Activated B cell treated with CpG ODN at 0.5 μM for 24 hours (primary cell): ENCODE data around the gene ZNF532. TPM values are rescaled to one million over a fixed set of nuclear protein-coding genes. Genes with fewer than 3 reads are reported as not detected.

Experiments
- ATAC-seq: fragments of 200-7000 bp; cut with Tn5 transposase; one replicate; pipeline ENCODE4 v1.10.0; 2021; ENCODE audit warnings: low read depth, mild to moderate bottlenecking, moderate library complexity
- CTCF ChIA-PET: fragments of 350-600 bp; sonication (Branson Sonifier 250); formaldehyde crosslinking; loops from one replicate; lab custom pipeline; 2021; ENCODE audit warnings: antibody characterized with exemption; lab: Charles Lee
- POLR2A ChIA-PET: fragments of 350-600 bp; sonication (Branson Sonifier 250); formaldehyde crosslinking; loops from one replicate; lab custom pipeline; 2021; ENCODE audit warnings: antibody characterized with exemption; lab: Charles Lee
- DNase-seq: peaks from one replicate; pipeline ENCODE4 v3.0.0; 2022
- H3K27ac Mint-ChIP-seq: one replicate; pipeline ENCODE4 v1.8.0; 2020; ENCODE audit warnings: mixed read lengths
- H3K27me3 Mint-ChIP-seq: one replicate; pipeline ENCODE4 v1.8.0; 2021; ENCODE audit warnings: mixed read lengths
- H3K36me3 Mint-ChIP-seq: one replicate; pipeline ENCODE4 v1.8.0; 2021; ENCODE audit warnings: low read depth, mixed read lengths
- H3K4me1 Mint-ChIP-seq: one replicate; pipeline ENCODE4 v1.8.0; 2021; ENCODE audit warnings: mixed read lengths
- H3K4me3 Mint-ChIP-seq: one replicate; pipeline ENCODE4 v1.8.0; 2020; ENCODE audit warnings: mild to moderate bottlenecking, mixed read lengths
- H3K9me3 Mint-ChIP-seq: one replicate; pipeline ENCODE4 v1.8.0; 2020; ENCODE audit warnings: mixed read lengths
- intact Hi-C: fragments of 100-400 bp; cut with micrococcal nuclease; formaldehyde crosslinking; loops from one replicate; pipeline ENCODE4 v1.15.1; 2024
- total RNA-seq: library from RNA; stranded (reverse); gene quantifications from 2 replicates; pipeline ENCODE4 v1.2.3, GENCODE V29; 2022
- TF ChIP-seq, protein P1 (sequence below): fragments of 200-600 bp; IDR thresholded peaks from one replicate; pipeline ENCODE4 v1.8.0; 2022; ENCODE audit warnings: antibody characterized with exemption, mild to moderate bottlenecking

The ZNF532 gene
- total RNA-seq, 1 donor from 2014 or later, result 106 TPM

DNA sequence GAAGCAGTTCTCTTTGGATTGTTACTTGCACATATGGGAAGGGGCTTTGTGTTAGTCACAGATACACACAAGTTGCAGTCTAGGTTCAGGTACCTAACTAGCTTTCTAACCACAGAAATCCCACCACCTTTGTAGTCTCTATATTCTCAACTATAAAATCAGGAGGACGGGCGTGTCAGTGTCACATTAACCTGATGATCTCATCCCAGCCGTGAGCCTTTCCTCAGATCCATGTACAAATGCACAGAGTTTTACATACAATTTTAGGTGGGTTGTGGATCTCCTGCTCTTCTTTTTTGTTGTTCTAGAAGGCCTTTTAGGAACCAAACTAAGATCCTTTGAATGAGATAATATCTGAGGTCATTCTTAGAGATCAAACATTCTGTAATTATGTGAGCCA, 94.0 kb downstream of the ZNF532 start:
- Mint-ChIP-seq H3K36me3 (peaks cover 50% of the 10 kb centered on the region), H3K4me1 (peaks cover 32% of the 10 kb centered on the region), H3K9me3 (no peaks in the 10 kb centered on the region), H3K4me3 (no peak overlapping the region), H3K27me3 (no peaks in the 10 kb centered on the region), H3K27ac (no peak overlapping the region)
- DNase-seq (no peak), ATAC-seq (no peak)
- POLR2A ChIA-PET, result no interaction called here
- intact Hi-C loops, result no loop called here
- TF ChIP-seq, protein P1, sequence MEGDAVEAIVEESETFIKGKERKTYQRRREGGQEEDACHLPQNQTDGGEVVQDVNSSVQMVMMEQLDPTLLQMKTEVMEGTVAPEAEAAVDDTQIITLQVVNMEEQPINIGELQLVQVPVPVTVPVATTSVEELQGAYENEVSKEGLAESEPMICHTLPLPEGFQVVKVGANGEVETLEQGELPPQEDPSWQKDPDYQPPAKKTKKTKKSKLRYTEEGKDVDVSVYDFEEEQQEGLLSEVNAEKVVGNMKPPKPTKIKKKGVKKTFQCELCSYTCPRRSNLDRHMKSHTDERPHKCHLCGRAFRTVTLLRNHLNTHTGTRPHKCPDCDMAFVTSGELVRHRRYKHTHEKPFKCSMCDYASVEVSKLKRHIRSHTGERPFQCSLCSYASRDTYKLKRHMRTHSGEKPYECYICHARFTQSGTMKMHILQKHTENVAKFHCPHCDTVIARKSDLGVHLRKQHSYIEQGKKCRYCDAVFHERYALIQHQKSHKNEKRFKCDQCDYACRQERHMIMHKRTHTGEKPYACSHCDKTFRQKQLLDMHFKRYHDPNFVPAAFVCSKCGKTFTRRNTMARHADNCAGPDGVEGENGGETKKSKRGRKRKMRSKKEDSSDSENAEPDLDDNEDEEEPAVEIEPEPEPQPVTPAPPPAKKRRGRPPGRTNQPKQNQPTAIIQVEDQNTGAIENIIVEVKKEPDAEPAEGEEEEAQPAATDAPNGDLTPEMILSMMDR, result no peak
- CTCF ChIA-PET, result no interaction called here

DNA sequence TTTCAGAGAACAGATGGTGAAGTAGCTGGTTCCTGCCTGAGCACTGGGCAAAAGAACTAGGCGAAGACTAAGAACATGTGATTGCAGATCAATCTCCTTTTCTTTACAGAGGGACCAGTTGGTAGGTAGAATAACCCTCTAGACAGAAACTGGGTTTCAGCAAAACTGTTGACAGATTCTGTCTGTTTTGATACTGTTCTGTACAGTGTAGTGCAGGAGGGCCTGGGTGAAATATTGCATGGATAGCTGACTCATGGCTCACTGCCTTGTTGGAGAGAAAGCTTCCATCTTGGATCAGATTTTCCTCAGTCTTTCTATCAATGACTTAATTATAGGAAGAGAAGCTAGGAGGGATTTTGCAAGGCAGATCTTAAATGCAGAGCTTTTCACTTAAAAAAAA, 95.8 kb downstream of the ZNF532 start:
- Mint-ChIP-seq H3K4me3 (no peak overlapping the region), H3K4me1 (peaks cover 47% of the 10 kb centered on the region), H3K9me3 (no peaks in the 10 kb centered on the region), H3K36me3 (peaks cover 48% of the 10 kb centered on the region), H3K27ac (peak overlapping the region; percentile 81), H3K27me3 (no peaks in the 10 kb centered on the region)
- ChIA-PET POLR2A (interaction anchor here (0.6 to 1.4 kb wide), 4 partner anchors 14 to 738 kb away, joined by 4 to 8 read pairs (median 4); no protein-coding TSS in a partner anchor), CTCF (interaction anchor here (1.1 kb wide), 1 partner anchor 177 kb away, joined by 3 read pairs; no protein-coding TSS in a partner anchor)
- ATAC-seq, result no peak
- no peak for DNase-seq
- TF ChIP-seq, protein P1, result no peak
- intact Hi-C loops, result loop anchor here (10.0 kb wide), 1 partner anchor 286 kb away; the partner anchor contains the start of gene MALT1

DNA sequence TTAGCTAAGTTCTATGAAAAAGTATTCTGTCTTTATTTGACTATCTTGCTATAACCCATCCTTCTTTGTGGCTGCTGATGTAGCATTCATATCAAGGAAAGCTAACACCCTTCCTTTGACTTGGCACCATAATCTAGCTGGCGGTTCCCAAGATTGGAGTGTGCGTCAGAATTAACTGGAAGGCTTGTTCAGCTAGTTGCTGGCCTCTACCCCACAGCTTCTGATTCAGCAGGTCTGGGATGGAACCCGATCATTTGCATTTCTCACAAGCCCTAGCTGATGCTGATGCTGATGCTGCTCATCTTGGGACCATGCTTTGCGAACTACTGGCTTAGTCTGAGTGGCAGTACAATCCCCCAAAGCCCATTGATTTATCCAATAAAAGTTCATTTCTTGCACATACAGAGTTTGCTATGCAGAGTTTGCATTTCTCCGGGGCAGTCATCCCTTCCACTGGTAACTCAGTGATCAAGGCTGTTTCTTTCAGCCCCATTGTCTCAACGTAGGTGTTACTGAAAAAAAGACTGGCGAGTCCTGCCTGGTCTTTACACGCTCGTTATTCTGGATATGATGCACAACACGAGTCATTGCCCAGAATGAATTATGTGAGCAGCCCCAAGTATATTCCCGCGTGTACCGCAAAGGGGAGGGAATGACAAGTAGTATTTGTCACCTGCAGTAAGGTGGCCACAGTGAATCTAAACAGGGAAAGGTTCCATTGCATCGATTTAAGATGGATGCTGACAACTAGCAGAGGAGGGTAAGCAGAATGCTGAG, 96.5 kb downstream of the ZNF532 start:
- ATAC-seq (no peak), DNase-seq (no peak)
- TF ChIP-seq, protein P1, result no peak
- Mint-ChIP-seq H3K27ac (peak overlapping the region; percentile 81), H3K4me1 (peaks cover 53% of the 10 kb centered on the region), H3K36me3 (peaks cover 42% of the 10 kb centered on the region), H3K9me3 (no peaks in the 10 kb centered on the region), H3K4me3 (peak overlapping the region; percentile 29), H3K27me3 (no peaks in the 10 kb centered on the region)
- intact Hi-C loops, result loop anchor here (10.0 kb wide), 1 partner anchor 286 kb away; the partner anchor contains the start of gene MALT1
- ChIA-PET POLR2A (interaction anchor here (0.6 to 1.4 kb wide), 4 partner anchors 15 to 99 kb away, joined by 4 to 5 read pairs (median 4); no protein-coding TSS in a partner anchor), CTCF (interaction anchor here (0.9 kb wide), 1 partner anchor 96 kb away, joined by 5 read pairs; no protein-coding TSS in a partner anchor)

DNA sequence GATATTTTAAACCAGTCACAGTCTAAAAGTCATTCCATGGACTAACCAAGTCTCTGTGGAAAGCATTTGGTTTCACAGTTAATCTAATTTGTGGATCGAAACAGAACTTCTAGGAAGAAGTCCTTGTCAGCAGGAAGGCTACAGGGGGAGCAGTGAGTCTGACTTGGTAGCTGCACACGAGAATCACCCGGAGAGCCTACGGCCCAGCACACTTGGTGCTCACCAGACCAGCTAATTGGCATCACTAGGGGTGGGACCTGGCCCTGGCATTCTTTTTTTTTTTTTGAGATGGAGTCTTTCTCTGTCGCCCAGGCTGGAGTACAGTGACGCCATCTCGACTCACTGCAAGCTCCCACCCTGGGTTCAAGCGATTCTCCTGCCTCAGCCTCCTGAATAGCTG, 97.7 kb downstream of the ZNF532 start:
- H3K36me3 Mint-ChIP-seq, result peaks cover 39% of the 10 kb centered on the region
- DNase-seq (no peak), ATAC-seq (no peak)
- CTCF ChIA-PET, result interaction anchor here (0.9 kb wide), 2 partner anchors 13 to 95 kb away, joined by 3 to 5 read pairs; no protein-coding TSS in a partner anchor
- intact Hi-C loops, result loop anchor here (10.0 kb wide), 1 partner anchor 288 kb away; the partner anchor contains the start of gene MALT1
- peak overlapping the region; percentile 81 for H3K27ac Mint-ChIP-seq
- TF ChIP-seq, protein P1, result no peak
- peaks cover 64% of the 10 kb centered on the region for H3K4me1 Mint-ChIP-seq
- no peaks in the 10 kb centered on the region for H3K27me3 Mint-ChIP-seq
- POLR2A ChIA-PET, result no interaction called here
- H3K9me3 Mint-ChIP-seq, result no peaks in the 10 kb centered on the region
- H3K4me3 Mint-ChIP-seq, result no peak overlapping the region
